ENCODE data around the gene ICAM1. TPM values are rescaled to one million over a fixed set of nuclear protein-coding genes. Genes with fewer than 3 reads are reported as not detected.

Gene ICAM1
- total RNA-seq, 1 experiment from 2014 or later, result 4.8 TPM

DNA sequence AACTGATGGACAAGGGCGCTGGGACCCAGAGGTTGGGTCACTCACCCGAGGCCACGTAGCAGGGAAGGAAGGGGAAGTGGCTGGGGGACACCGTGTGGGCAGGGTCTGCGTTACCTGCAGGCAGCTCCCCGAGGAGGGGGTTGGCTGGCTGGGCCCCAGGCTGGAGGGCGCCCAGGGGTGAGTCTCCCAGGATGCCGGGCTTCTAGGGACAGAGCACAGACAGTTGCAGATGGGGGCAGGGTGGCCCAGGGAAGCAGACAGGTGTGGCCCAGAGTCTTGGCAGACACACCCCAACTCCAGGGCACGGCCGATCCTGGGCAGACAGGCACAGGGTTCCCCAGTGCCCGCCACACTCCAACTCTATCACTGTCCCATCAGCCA is 50.5 kb downstream of the ICAM1 start:
- DNase-seq (ENCODE audit: low spot score), result no peak

DNA sequence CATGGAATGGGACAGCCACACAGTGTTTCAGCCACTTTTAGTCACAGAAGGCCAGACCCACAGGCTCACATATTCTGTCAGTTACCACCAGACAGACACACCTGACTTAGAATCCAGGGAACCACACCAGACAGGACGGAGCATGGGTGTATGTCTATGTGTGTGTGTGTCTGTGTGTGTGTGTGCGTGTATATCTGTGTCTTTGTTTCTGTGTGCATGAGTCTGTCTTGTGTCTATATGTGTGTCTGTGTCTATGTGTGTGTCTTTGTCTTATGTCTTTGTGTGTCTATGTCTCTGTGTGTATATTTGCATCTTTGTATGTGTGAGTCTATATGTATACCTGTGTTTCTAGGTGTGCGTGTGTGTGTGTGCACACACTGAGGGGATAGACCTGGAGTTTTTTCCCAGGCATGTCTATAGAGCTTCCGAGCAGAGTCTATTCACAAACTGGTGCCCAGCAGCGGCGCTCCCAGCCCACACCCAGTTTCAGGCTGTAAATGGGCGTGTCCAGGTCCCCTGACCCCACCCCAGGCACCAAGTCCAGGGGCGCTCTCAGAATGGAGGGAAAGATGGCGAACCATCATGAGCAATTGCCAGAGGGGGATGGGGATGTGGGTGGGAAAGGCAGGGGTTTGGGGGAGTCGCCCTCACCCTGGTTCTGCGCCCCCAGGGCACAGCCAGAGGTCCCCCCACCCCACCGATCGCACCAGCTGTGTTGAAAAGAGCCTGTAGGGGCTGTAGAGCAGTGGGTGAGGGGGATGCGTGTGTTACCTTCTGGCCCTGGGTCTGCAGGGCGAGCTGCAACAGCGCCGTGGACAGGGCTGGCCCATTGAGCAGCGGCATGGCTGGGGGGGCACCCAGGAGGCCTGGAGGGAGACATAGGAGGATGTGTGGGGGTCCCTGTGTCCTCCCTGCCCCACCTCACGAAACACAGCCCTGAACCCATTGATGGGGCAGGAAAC is 51.2 kb downstream of the ICAM1 start:
- DNase-seq (ENCODE audit: low spot score), result no peak

DNA sequence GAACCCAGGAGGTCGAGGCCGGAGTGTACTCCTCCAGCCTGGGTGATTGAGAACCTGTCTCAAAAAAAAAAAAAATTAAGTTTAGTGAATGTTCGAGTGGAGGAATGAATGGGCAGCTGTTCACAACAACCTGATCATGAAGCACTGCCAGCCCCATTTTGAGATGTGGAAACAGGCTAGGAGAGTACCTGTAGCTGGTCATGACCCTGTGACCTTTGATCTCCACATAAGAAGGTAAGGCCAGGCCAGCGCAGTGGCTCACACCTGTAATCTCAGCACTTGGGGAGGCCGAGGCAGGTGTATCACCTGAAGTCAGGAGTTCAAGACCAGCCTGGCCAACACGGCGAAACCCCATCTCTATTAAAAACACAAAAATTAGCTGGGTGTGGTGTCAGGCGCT is 54.8 kb downstream of the ICAM1 start:
- no peak for DNase-seq (ENCODE audit: low spot score)

DNA sequence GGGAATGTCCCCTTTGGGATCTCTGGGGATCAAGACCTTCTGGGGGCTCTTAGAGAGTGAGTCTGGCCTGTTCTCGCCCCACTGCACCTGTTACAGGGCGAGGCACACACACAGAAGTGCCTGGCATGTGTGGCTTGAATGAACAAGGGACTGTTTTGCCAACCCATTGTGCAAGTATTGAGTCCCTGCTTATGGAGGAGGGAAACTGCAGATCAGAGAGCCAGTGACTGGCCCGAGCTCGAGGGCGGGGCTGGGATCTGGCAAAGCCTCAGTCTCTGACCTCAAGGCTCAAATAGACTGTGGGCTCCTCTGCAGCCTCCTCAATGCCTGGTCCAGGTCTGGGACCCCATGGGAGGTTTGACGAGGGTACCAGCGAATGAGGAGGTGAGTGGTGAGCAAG is 56.9 kb downstream of the ICAM1 start:
- DNase-seq (ENCODE audit: low spot score), result no peak

DNA sequence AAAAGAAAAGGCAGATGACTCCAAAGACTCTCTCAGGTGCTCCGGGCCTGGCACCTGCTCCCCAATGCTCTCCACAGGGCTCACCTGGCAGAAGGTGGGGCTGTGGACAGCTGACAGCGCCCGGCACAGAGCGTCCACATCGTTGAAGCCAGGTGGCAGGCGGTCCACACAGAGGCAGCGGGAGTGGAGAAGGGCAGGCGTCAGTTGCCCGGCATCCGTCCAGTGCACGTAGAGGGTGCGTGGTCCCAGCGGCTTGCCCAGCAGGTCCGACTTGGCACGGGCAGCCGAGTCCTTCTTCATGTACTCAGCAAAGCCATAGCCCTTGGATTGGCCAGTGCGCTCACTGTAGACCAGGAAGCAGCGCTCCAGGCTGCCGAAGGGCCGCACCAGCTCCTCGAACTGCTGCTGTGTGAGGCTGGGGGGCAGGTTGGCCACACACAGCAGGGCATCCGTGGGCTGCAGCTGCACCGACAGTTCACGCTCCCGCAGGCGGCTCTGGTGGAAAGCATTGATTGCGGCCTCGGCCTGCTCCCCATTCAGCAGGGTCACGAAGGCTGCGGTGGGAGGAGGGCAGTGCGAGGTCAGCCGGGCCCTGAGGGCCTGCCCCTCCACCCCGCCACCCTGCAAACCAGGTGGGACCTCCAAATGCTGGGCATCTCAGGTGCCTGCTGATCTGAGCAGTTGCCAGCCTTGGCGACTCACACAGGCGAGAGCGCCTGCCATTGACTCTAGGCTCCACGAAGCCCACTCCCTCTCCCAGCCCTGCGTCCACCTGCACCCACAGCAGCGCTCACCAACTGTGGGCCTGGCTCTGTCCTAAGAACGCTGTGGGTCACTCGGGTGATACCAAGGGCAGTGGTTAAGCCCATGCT is 57.9 kb downstream of the ICAM1 start:
- no peak for DNase-seq (ENCODE audit: low spot score)

DNA sequence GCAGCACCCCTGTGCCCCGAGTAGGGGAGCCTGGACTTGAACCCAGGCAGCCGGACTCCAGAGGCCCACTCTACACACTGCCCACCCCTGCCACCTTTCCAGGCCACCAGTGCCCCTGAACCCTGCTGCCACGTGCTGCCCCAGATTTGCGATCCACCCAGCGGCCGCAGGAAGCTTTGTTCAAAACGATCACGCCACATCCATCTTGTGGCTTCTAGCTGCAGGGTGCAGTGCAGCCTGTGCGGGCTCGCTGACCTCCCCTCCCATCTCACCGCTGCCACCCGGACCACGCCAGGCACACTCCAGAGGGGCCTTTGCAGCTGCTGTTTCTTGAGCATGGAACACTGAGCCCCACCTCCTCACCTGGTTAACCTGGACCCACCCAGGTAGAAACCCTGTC is 58.6 kb downstream of the ICAM1 start:
- no peak for DNase-seq (ENCODE audit: low spot score)

DNA sequence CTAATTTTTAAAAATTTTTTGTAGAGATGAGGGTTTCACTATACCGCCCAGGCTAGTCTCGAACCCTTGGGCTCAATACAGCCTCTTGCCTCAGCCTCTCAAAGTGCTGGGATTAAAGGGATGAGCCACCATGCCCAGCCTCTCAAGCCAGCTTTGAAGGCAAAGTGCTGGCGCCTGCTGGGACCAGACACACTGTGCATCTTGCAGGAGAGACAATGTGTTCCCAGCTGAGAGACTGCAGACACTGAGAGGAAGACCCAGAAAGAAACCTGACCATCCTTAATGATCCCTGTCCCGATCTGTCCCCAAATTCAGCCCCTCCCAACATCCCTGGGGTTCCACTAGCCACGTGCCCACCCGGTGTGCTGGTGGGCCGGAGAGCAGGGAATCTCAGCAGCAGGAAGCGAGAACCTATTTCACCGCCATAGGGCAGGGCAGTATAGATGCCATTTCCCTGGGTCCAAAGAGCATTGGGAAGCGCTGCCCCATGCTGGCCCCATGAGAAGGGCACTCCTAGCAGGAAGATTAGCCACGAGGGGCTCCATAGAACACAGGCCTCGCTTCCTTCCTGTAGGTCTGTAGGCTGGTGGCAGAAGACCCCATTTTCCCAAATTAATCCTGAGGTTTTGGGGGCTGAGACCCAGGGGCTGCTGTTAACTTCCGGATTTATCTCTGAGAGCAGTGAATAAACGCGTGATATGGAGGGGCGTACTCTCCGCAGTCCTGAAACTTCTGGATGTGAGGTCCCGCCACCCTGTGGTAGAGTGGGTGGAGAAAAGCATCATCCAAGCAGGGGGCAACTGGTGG is 61.4 kb downstream of the ICAM1 start:
- DNase-seq (ENCODE audit: low spot score), result no peak

DNA sequence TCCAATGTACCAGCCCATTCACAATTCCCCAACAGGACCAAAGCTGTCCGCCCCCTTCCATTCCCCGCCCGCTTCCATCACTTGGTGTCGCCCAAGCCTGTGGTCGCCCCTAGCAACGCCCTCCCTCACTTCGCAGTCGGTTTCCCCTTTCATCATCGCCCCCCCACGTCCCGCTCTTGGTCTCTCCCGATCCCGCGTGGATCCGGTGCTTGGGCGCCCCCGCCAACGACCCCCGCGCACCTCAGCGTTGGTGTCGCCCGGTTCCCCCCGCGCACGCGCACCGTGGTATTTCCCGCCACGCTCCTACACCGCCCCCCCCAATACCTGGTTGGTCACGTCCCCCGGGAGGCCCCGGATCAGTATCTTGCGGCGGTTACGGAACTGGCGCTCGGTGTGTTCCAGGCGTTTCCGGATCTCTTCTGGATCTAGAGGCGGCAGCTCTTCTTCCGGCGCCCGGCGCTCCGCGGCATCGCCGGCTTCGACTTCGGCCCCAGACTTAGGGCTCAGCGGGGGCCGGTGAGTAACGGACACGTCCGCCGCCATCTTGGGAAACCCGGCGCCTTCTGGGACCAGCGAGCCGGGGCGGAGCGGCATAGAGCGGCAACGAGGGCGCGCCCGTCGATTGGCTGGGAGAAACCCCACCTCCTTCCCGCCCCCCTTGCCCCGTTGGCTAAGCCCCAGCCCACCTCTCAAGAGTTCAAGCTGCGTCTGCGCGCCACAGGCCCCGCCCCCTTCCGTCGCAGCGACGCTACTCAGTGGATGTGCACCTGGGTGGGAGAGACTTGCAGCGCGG is 62.2 kb downstream of the ICAM1 start, which contains the start of gene RAVER1:
TSS of gene RAVER1 (minus strand) at position 565 of the 793 bp plus-strand sequence. CDS start at position 543, 22 bp downstream.
- DNase-seq (ENCODE audit: low spot score), result peak; percentile 94

DNA sequence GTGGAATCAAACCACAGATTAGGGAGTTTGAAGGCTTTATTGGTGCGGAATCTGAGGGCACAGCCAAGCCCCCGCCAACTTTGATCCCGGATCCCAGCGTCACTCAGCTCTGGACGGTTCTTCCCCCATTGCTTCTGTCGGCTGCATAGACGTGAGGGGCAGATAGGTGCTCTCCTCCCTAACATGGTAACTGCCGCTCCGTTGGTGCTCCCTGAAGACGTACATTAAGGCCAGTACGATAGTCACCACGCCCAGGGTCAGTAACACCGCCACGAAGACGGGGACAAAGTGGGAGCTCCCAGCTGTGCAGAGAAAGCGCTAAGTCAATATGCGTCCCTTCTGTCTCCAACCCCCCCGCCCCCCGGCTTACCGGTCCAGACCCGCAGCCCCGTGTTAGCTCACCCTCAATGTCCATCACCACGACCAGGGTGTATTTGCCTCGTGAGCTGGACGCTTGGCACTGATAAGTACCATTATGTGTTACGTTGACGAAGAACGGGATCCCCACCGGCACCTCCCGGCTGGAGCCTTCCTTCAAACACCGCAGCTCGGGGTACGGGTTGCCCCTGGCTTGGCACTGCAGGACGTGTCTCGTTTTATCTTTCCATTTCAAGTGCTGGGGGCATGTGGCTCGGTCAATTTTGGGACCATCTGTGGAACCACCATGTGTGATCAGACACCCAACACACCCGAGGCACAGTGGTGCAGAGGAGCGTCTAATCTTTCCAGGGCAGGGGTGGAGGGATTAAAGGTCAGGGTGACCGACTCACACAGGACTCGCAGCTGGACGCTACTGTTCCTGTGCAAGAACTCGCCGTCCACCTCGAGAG is 63.1 kb downstream of the ICAM1 start:
- DNase-seq (ENCODE audit: low spot score), result no peak

- DNase-seq (ENCODE audit: low spot score), result peak; percentile 90
Measured at GRCh38 chr19:10334588-10335351, 63.9 kb downstream of the ICAM1 start.

DNA sequence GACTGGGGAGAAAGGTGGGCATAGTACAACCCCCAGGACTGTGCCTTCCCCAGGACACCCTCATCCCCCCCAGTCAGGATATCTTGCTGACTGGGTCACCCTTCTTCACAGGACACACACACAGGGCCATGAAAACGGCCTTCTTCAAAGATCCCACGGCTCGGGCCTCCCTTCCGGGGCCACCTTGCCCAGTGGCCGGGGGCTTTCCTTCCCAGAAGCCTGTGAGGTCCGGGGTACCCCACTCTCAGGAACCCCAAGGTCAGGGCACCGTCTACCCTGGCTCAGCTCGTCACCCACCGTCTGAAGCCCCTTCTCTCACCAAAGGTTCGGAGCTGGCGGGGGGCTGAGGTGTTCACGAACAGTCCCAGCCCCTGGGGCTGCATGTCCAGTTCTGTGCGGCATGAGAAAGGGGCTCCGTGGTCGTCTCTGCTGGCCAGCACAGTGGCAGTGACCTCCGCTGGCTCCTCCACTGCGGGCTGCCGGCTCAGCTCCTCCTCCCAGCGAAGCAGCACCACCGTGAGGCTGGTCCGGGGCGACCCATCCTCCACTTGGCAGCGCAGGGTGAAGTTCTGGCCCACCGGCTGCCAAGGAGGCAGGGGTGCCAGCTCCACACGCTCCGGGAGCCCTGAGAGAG is 64.5 kb downstream of the ICAM1 start:
- no peak for DNase-seq (ENCODE audit: low spot score)

Small RNAs within 50 kb of the gene (small RNA-seq; reads per million reads assigned to genes)
- gene AC011511.1 (not detected), gene AC011511.4 (not detected), gene MIR4322 (not detected)

Other genes starting within 250 kb of the ICAM1 start
- gene SHFL, start 184.8 kb upstream of the ICAM1 start, total RNA-seq (2014; rRNA removed; shearing (Covaris generic)), result 12.9 and 16.9 TPM in 2 replicates
- gene ANGPTL6, start 168.4 kb upstream of the ICAM1 start, total RNA-seq (2014; rRNA removed; shearing (Covaris generic)), result 0.34 and 1.6 TPM in 2 replicates
- 90.3 and 97.0 TPM in 2 replicates for gene PPAN, start 164.8 kb upstream of the ICAM1 start, total RNA-seq (2014; rRNA removed; shearing (Covaris generic))
- gene P2RY11, start 159.4 kb upstream of the ICAM1 start, total RNA-seq (2014; rRNA removed; shearing (Covaris generic)), result 5.5 and 11.1 TPM in 2 replicates
- 288 and 299 TPM in 2 replicates for gene EIF3G, start 151.2 kb upstream of the ICAM1 start, total RNA-seq (2014; rRNA removed; shearing (Covaris generic))
- 105 and 136 TPM in 2 replicates for gene DNMT1, start 76.2 kb upstream of the ICAM1 start, total RNA-seq (2014; rRNA removed; shearing (Covaris generic))
- 0.91 and 1.4 TPM in 2 replicates for gene S1PR2, start 39.8 kb upstream of the ICAM1 start, total RNA-seq (2014; rRNA removed; shearing (Covaris generic))
- 201 and 220 TPM in 2 replicates for gene MRPL4, start 18.9 kb upstream of the ICAM1 start, total RNA-seq (2014; rRNA removed; shearing (Covaris generic))
- 0.69 TPM in 1 of 2 replicates, not detected in the other for gene ICAM4, start 15.8 kb downstream of the ICAM1 start, total RNA-seq (2014; rRNA removed; shearing (Covaris generic))
- 0.34 and 0.56 TPM in 2 replicates for gene ICAM5, start 18.8 kb downstream of the ICAM1 start, total RNA-seq (2014; rRNA removed; shearing (Covaris generic))
- 0.16 and 0.51 TPM in 2 replicates for gene ZGLP1, start 38.7 kb downstream of the ICAM1 start, total RNA-seq (2014; rRNA removed; shearing (Covaris generic))
- gene FDX2, start 44.9 kb downstream of the ICAM1 start, total RNA-seq (2014; rRNA removed; shearing (Covaris generic)), result 50.2 and 50.9 TPM in 2 replicates
- 35.5 and 45.3 TPM in 2 replicates for gene RAVER1, start 62.4 kb downstream of the ICAM1 start, total RNA-seq (2014; rRNA removed; shearing (Covaris generic))
- gene ICAM3, start 68.5 kb downstream of the ICAM1 start, total RNA-seq (2014; rRNA removed; shearing (Covaris generic)), result 11.0 and 18.2 TPM in 2 replicates
- gene TYK2, start 109.5 kb downstream of the ICAM1 start, total RNA-seq (2014; rRNA removed; shearing (Covaris generic)), result 81.1 and 107 TPM in 2 replicates
- 239 and 271 TPM in 2 replicates for gene CDC37, start 132.4 kb downstream of the ICAM1 start, total RNA-seq (2014; rRNA removed; shearing (Covaris generic))
- 0.16 and 0.36 TPM in 2 replicates for gene PDE4A, start 149.4 kb downstream of the ICAM1 start, total RNA-seq (2014; rRNA removed; shearing (Covaris generic))
- 99.5 and 114 TPM in 2 replicates for gene KEAP1, start 232.2 kb downstream of the ICAM1 start, total RNA-seq (2014; rRNA removed; shearing (Covaris generic))
- gene S1PR5, start 246.3 kb downstream of the ICAM1 start, total RNA-seq (2014; rRNA removed; shearing (Covaris generic)), result not detected in 2 replicates

All from HT-29 (cell line).